Measurements from ENCODE around the gene SHF.
"Not testable (repeated sequence)": the region's sequence is repeated elsewhere in the genome, so short reads cannot be mapped to it uniquely, and the experiment has no call there.

SHF gene

GRCh38 chr15:45187894-45188830, at the start of gene SHF:
TSS of gene SHF (minus strand) at chr15:45187966. CDS start at chr15:45187951, 15 bp downstream.
- DNase-seq = peak; percentile 63

GRCh38 chr15:45236806-45237205, 49.0 kb upstream of the SHF start:
- DNase-seq = not testable (repeated sequence)

- no peak for DNase-seq
These were observed 46.9 kb upstream of the SHF start for GRCh38 chr15:45234562-45235235.

GRCh38 chr15:45231864-45232562, 44.2 kb upstream of the SHF start:
- DNase-seq = no peak

- no peak for DNase-seq
These were observed 43.4 kb upstream of the SHF start for GRCh38 chr15:45231132-45231531.

- DNase-seq = no peak
These were observed 42.6 kb upstream of the SHF start for GRCh38 chr15:45230245-45230965.

GRCh38 chr15:45228931-45229330, 41.2 kb upstream of the SHF start:
- no peak for DNase-seq

GRCh38 chr15:45225506-45226273, 37.9 kb upstream of the SHF start:
- no peak for DNase-seq

GRCh38 chr15:45224621-45225217, 37.0 kb upstream of the SHF start:
- DNase-seq = no peak

GRCh38 chr15:45221967-45222366, 34.2 kb upstream of the SHF start:
- DNase-seq = no peak

GRCh38 chr15:45221053-45221599, 33.4 kb upstream of the SHF start:
- no peak for DNase-seq

GRCh38 chr15:45212493-45212892, 24.7 kb upstream of the SHF start:
- no peak for DNase-seq

- peak; percentile 68 for DNase-seq
These were observed 17.4 kb upstream of the SHF start for GRCh38 chr15:45205192-45205591.

GRCh38 chr15:45203182-45203581, 15.4 kb upstream of the SHF start:
- no peak for DNase-seq

GRCh38 chr15:45201869-45202268, 14.1 kb upstream of the SHF start:
- no peak for DNase-seq

- peak; percentile 40 for DNase-seq
These were observed 13.7 kb upstream of the SHF start for GRCh38 chr15:45201557-45201859.

GRCh38 chr15:45200799-45201556, 13.2 kb upstream of the SHF start:
- peak; percentile 86 for DNase-seq

- DNase-seq = peak; percentile 98
These were observed 12.4 kb upstream of the SHF start for GRCh38 chr15:45200001-45200798.

- peak; percentile 50 for DNase-seq
These were observed 11.5 kb upstream of the SHF start for GRCh38 chr15:45199136-45199810.
